PC-3 (cell line): ENCODE measurements around the gene ANKMY2. TPM values are rescaled to one million over a fixed set of nuclear protein-coding genes. Genes with fewer than 3 reads are reported as not detected.
A peak's percentile ranks its signal among the peaks of the same experiment; 100 is the strongest.

Experiments used
- ATAC-seq: fragments of 200-7000 bp; cut with Tn5 transposase; 2 replicates; pipeline ENCODE4 v1.9.1; 2020; ENCODE audit warnings: mild to moderate bottlenecking, moderate library complexity
- BruUV-seq: library from RNA; stranded (reverse); fragments of 400-500 nt; replicated peaks from 2 replicates; lab custom pipeline; 2021; lab: Mats Ljungman, UMichigan
- CTCF ChIA-PET: fragments of 300-600 bp; sonication (Branson Sonifier 250); formaldehyde crosslinking; loops from one replicate; lab custom pipeline; 2022; ENCODE audit warnings: antibody characterized with exemption; lab: Charles Lee
- POLR2A ChIA-PET: fragments of 300-600 bp; sonication (Branson Sonifier 250); formaldehyde crosslinking; loops from one replicate; lab custom pipeline; 2022; ENCODE audit warnings: antibody characterized with exemption; ENCODE audit not compliant: unreplicated experiment; lab: Charles Lee
- DNase-seq: peaks from one replicate; pipeline ENCODE4 v3.0.0-alpha.2; 2015
- H2AFZ ChIP-seq: fragments of 300-600 bp; sonication (generic); 2 replicates; pipeline ENCODE4 v1.6.0; 2016; ENCODE audit warnings: antibody characterized with exemption, low read length
- H3F3A ChIP-seq: fragments of 300-600 bp; sonication (generic); one replicate; pipeline ENCODE4 v1.6.0; 2017; ENCODE audit warnings: antibody characterized with exemption, low read length, control low read depth, mild to moderate bottlenecking; ENCODE audit not compliant: unreplicated experiment
- H3K27ac ChIP-seq: fragments of 300-600 bp; sonication (generic); 2 replicates; pipeline ENCODE4 v1.5.1; 2016; ENCODE audit warnings: mild to moderate bottlenecking, low read length
- H3K27me3 ChIP-seq: fragments of 300-600 bp; sonication (generic); 2 replicates; pipeline ENCODE4 v1.6.1; 2016; ENCODE audit warnings: low read length, mixed read lengths
- H3K36me3 ChIP-seq: fragments of 300-600 bp; sonication (generic); 2 replicates; pipeline ENCODE4 v1.6.1; 2016; ENCODE audit warnings: low read depth, mixed run types, low read length, mixed read lengths
- H3K4me1 ChIP-seq: fragments of 300-600 bp; sonication (generic); 2 replicates; pipeline ENCODE4 v1.5.1; 2016; ENCODE audit warnings: low read length; ENCODE audit not compliant: insufficient read depth
- H3K4me2 ChIP-seq: fragments of 300-600 bp; sonication (generic); 2 replicates; pipeline ENCODE4 v1.6.0; 2016; ENCODE audit warnings: low read length
- H3K4me3 ChIP-seq: fragments of 300-600 bp; sonication (generic); 2 replicates; pipeline ENCODE4 v1.5.1; 2016; ENCODE audit warnings: mild to moderate bottlenecking, low read length, mixed read lengths
- H3K79me2 ChIP-seq: fragments of 300-600 bp; sonication (generic); 2 replicates; pipeline ENCODE4 v1.6.1; 2017; ENCODE audit warnings: low read length, mixed read lengths
- H3K9ac ChIP-seq: fragments of 300-600 bp; sonication (generic); 2 replicates; pipeline ENCODE4 v1.6.0; 2016; ENCODE audit warnings: mild to moderate bottlenecking, low read length
- H3K9me2 ChIP-seq: fragments of 300-600 bp; sonication (generic); replicated peaks from 2 replicates; pipeline ENCODE4 v1.6.1; 2016; ENCODE audit warnings: mixed run types, low read length, mixed read lengths
- H3K9me3 ChIP-seq: fragments of 300-600 bp; sonication (generic); 2 replicates; pipeline ENCODE4 v1.6.1; 2016; ENCODE audit warnings: low read length, mixed read lengths
- H4K20me1 ChIP-seq: fragments of 300-600 bp; sonication (generic); 2 replicates; pipeline ENCODE4 v1.6.1; 2016; ENCODE audit warnings: low read length, mixed read lengths
- EZH2 ChIP-seq: fragments of 300-600 bp; sonication (generic); IDR thresholded peaks from one replicate; pipeline ENCODE4 v1.6.1; 2017; ENCODE audit warnings: antibody characterized with exemption, mild to moderate bottlenecking, low read length; ENCODE audit not compliant: unreplicated experiment
- EZH2phosphoT487 ChIP-seq: fragments of 300-600 bp; sonication (generic); IDR thresholded peaks from 2 replicates; pipeline ENCODE4 v1.6.1; 2018; ENCODE audit warnings: mild to moderate bottlenecking, antibody characterized with exemption, low read length, borderline replicate concordance
- intact Hi-C: fragments of 100-400 bp; cut with micrococcal nuclease; formaldehyde crosslinking; loops from 2 replicates; pipeline ENCODE4 v1.9.0; 2023
- total RNA-seq: library from RNA; depleted of rRNA; stranded (reverse); fragments of >200 nt; gene quantifications from 2 replicates; pipeline ENCODE4 v1.2.3, GENCODE V29; 2014
- TF ChIP-seq, protein P1 (sequence below): fragments of 300-600 bp; sonication (generic); conservative IDR thresholded peaks from 2 replicates; pipeline ENCODE4 v1.5.1; 2017; ENCODE audit warnings: antibody characterized with exemption, low read depth, mild to moderate bottlenecking, low read length

ANKMY2 gene
- total RNA-seq, 1 experiment from 2014 or later, result 8.5 TPM

- Histone ChIP-seq H3K4me1 (peaks cover 4% of the 10 kb centered on the region; the same call in 1 of the 2 replicates), H3K36me3 (no peaks in the 10 kb centered on the region), H3K9me2 (no peaks in the 10 kb centered on the region), H3K4me2 (no peak overlapping the region), H3K27ac (no peak overlapping the region), H3F3A (no peaks in the 10 kb centered on the region), H3K9ac (no peak overlapping the region), H3K9me3 (no peaks in the 10 kb centered on the region), H3K27me3 (no peaks in the 10 kb centered on the region), H2AFZ (no peak overlapping the region), H3K4me3 (no peak overlapping the region), H3K79me2 (no peaks in the 10 kb centered on the region), H4K20me1 (no peaks in the 10 kb centered on the region)
- POLR2A ChIA-PET, result no interaction called here
- CTCF ChIA-PET, result no interaction called here
- peak; percentile 84 for ATAC-seq
- intact Hi-C loops, result no loop called here
- TF ChIP-seq EZH2phosphoT487, result no peak
- DNase-seq, result peak; percentile 46
- no TSS peak for BruUV-seq
These were observed 51.5 kb downstream of the ANKMY2 start for GRCh38 chr7:16594061-16594460.

- Histone ChIP-seq H3F3A (no peaks in the 10 kb centered on the region), H3K9ac (no peak overlapping the region), H3K27ac (no peak overlapping the region), H3K9me2 (no peaks in the 10 kb centered on the region), H2AFZ (no peak overlapping the region), H3K27me3 (no peaks in the 10 kb centered on the region), H3K4me1 (peaks cover 4% of the 10 kb centered on the region; the same call in 1 of the 2 replicates), H4K20me1 (no peaks in the 10 kb centered on the region), H3K4me2 (no peak overlapping the region), H3K79me2 (no peaks in the 10 kb centered on the region), H3K9me3 (no peaks in the 10 kb centered on the region), H3K36me3 (no peaks in the 10 kb centered on the region), H3K4me3 (no peak overlapping the region)
- ChIA-PET CTCF (no interaction called here), POLR2A (no interaction called here)
- no TSS peak for BruUV-seq
- no peak for DNase-seq
- TF ChIP-seq EZH2phosphoT487, result no peak
- TF ChIP-seq EZH2, result no peak
- TF ChIP-seq, protein P1, sequence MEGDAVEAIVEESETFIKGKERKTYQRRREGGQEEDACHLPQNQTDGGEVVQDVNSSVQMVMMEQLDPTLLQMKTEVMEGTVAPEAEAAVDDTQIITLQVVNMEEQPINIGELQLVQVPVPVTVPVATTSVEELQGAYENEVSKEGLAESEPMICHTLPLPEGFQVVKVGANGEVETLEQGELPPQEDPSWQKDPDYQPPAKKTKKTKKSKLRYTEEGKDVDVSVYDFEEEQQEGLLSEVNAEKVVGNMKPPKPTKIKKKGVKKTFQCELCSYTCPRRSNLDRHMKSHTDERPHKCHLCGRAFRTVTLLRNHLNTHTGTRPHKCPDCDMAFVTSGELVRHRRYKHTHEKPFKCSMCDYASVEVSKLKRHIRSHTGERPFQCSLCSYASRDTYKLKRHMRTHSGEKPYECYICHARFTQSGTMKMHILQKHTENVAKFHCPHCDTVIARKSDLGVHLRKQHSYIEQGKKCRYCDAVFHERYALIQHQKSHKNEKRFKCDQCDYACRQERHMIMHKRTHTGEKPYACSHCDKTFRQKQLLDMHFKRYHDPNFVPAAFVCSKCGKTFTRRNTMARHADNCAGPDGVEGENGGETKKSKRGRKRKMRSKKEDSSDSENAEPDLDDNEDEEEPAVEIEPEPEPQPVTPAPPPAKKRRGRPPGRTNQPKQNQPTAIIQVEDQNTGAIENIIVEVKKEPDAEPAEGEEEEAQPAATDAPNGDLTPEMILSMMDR, result no peak
- ATAC-seq, result no peak
- intact Hi-C loops, result no loop called here
These were observed 53.2 kb downstream of the ANKMY2 start for GRCh38 chr7:16592395-16592794.

GRCh38 chr7:16590424-16590823 lies 55.1 kb downstream of the ANKMY2 start:
- ChIA-PET POLR2A (no interaction called here), CTCF (no interaction called here)
- intact Hi-C loops, result no loop called here
- Histone ChIP-seq H3K4me2 (no peak overlapping the region), H3K36me3 (no peaks in the 10 kb centered on the region), H3K4me3 (no peak overlapping the region), H3K27me3 (no peaks in the 10 kb centered on the region), H3K9me3 (no peaks in the 10 kb centered on the region), H3F3A (no peaks in the 10 kb centered on the region), H4K20me1 (no peaks in the 10 kb centered on the region), H2AFZ (no peak overlapping the region), H3K9ac (no peak overlapping the region), H3K9me2 (no peaks in the 10 kb centered on the region), H3K27ac (no peak overlapping the region), H3K4me1 (peaks cover 4% of the 10 kb centered on the region; the same call in 1 of the 2 replicates), H3K79me2 (no peaks in the 10 kb centered on the region)
- ATAC-seq (no peak), DNase-seq (no peak)
- TF ChIP-seq EZH2, result no peak
- TF ChIP-seq EZH2phosphoT487, result no peak
- TF ChIP-seq, protein P1, result no peak
- BruUV-seq, result no TSS peak
